DOHH2 (cell line): ENCODE measurements around the gene ACTRT2.

Experiments
- EZH2phosphoT487 ChIP-seq: fragments of 200-600 bp; sonication (generic); IDR thresholded peaks from 2 replicates; pipeline ENCODE4 v1.6.1; 2017; ENCODE audit warnings: borderline replicate concordance, mild to moderate bottlenecking, antibody characterized with exemption, low read length, moderate library complexity, mixed read lengths
- TF ChIP-seq, protein P1 (sequence below): fragments of 200-600 bp; sonication (generic); IDR thresholded peaks from one replicate; pipeline ENCODE4 v1.5.1; 2014; ENCODE audit warnings: antibody characterized with exemption, mild to moderate bottlenecking, low read depth, low read length; ENCODE audit not compliant: poor library complexity, severe bottlenecking

- no peak for TF ChIP-seq EZH2phosphoT487
- TF ChIP-seq, protein P1, sequence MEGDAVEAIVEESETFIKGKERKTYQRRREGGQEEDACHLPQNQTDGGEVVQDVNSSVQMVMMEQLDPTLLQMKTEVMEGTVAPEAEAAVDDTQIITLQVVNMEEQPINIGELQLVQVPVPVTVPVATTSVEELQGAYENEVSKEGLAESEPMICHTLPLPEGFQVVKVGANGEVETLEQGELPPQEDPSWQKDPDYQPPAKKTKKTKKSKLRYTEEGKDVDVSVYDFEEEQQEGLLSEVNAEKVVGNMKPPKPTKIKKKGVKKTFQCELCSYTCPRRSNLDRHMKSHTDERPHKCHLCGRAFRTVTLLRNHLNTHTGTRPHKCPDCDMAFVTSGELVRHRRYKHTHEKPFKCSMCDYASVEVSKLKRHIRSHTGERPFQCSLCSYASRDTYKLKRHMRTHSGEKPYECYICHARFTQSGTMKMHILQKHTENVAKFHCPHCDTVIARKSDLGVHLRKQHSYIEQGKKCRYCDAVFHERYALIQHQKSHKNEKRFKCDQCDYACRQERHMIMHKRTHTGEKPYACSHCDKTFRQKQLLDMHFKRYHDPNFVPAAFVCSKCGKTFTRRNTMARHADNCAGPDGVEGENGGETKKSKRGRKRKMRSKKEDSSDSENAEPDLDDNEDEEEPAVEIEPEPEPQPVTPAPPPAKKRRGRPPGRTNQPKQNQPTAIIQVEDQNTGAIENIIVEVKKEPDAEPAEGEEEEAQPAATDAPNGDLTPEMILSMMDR, result no peak
These were observed 9.6 kb downstream of the ACTRT2 start for GRCh38 chr1:3030663-3031381.
